ENCODE data around the gene DNAJC7.
A peak's percentile ranks its signal among the peaks of the same experiment; 100 is the strongest.

DNAJC7 gene

DNA sequence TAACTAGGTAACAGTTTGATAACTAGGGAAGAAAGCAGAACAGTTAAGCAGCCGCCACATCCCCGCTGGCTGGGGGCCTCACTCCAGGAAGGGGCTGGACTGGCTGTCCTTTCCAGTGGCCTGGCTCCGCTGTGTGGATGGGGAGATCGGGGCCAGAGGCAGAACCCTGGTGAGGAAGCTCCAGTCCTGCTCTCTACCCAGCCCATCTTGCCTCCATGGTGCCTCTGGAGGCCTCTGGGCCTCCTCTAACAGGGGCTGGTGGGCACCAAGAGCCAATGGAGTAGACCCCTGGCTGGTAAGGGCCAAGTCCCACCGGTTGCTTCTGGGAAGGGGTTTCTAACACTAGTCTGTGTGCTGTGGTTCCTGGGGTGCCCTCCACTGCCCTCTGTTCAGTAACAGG is 42.6 kb downstream of the DNAJC7 start:
- DNase-seq (ENCODE audit: low spot score): no peak

GRCh38 chr17:41974031-41974430 is 43.2 kb downstream of the DNAJC7 start:
- no peak for DNase-seq (ENCODE audit: low spot score)

GRCh38 chr17:41973408-41973811 is 43.8 kb downstream of the DNAJC7 start:
- DNase-seq (ENCODE audit: low spot score): no peak

GRCh38 chr17:41972571-41973407 is 44.5 kb downstream of the DNAJC7 start:
- DNase-seq (ENCODE audit: low spot score): no peak

DNA sequence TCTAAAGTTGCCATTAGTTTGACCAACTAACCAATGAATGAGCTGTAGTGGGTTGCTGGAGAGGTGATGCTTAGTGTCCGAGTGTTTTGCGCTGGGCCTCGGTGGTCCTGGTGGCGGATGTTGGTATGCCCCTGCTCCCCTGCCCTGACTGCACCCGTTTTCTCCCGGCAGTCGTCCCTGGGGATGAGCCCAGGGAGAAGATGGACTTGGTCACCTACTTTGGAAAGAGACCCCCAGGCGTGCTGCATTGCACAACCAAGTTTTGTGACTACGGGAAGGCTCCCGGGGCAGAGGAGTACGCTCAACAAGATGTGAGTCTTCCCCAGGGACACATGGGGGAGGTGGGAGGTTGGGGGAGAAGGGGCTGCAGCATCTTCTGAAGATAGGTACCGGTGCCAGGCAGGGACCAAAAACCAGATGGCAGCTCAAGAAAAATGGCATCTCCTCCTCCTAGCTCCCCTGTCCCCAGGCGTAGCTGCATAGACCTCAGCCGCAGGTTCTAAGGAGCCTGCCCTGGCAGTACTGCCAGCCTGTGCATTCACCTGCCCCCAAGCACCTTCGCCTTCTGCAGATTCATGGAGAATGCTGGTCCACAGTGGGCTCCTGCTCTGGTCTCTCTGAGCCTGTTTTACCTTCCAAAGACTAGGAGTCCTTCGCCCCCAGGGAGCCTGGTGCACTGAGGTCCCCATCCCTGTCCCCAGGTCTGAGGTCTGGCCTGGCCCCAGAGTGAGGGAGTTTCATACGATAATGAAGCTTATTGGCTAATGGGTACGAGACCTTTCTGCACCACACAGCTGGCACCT is 45.3 kb downstream of the DNAJC7 start:
- DNase-seq (ENCODE audit: low spot score): no peak

DNA sequence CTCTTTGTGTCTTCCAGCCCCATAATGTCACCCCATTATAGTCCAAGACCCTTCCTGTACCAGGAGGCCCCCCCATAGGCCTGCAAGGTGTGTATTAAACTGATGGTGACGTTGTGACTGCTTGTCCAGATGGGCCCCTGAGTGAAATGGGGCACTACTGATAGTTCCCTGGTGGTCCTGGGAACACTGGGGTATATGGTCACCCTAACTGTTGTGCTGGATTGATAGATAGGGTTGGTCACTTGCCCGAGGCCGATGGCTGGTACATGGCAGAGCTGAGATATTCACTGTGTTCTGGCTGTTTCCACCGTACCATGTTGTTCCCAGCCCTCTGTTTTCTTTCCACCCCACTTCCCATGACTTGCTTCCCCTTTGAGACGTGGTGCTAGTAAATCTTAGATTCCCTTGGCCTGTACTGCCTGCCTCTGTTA is 46.3 kb downstream of the DNAJC7 start:
- DNase-seq (ENCODE audit: low spot score): no peak

GRCh38 chr17:41968676-41969075 is 48.6 kb downstream of the DNAJC7 start:
- no peak for DNase-seq (ENCODE audit: low spot score)

DNA sequence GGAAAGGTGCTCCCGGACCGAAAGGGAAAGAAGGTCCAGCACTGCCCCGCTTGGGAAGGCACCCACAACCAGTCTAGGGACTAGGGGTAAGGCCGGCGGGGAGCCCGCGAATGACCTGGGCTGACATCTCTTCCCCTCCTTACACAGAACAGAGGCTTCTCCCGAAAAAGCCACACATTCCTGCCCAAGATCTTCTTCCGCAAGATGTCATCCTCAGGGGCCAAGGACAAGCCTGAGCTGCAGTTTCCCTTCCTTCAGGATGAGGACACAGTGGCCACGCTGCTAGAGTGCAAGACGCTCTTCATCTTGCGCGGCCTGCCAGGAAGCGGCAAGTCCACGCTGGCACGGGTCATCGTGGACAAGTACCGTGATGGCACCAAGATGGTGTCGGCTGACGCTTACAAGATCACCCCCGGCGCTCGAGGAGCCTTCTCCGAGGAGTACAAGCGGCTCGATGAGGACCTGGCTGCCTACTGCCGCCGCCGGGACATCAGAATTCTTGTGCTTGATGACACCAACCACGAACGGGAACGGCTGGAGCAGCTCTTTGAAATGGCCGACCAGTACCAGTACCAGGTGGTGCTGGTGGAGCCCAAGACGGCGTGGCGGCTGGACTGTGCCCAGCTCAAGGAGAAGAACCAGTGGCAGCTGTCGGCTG is 49.2 kb downstream of the DNAJC7 start:
- DNase-seq (ENCODE audit: low spot score): no peak

DNA sequence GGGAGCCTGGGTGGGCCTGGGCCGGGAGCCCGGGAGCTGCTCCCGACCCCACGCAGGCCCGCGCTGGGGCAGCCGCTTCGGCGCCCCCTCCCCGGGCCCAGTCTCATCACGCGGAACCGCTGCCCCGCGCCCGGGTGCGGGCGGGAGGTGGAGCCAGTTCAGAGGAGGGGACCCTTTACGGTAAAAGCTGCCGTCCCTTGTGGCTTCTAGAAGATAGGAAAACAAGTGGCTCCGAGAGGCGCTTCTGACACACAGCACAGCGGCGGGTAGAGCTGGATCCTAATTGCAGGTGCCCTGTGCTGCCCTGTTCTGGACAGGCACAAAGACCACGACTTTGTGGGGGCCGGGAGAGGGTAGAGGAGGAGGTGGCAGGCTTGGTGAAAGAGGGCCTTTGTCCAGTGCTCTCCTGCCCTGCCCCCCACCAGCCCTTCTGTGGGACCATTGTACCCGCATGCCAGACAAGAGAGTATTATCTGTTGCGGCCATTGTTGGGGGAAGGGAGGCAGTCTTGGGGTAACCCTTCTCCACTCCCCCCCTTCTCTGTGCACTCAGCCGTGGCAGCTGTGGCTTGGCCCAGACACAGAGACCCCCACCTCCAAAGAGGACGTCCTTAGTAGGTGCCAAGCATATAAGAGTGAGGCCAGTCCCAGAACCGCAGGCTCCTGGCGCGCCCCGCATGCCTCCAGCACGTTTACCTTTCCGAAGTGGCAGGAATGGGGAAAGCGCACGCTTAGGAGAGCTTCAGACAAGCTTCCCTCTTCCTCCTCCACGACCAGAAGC is 49.9 kb downstream of the DNAJC7 start:
- DNase-seq (ENCODE audit: low spot score): no peak

GRCh38 chr17:41966463-41967140 is 50.6 kb downstream of the DNAJC7 start, which contains the start of gene CNP:
Gene CNP (plus strand): TSS chr17:41966795. CDS start chr17:41966885, 90 bp downstream.
- peak; percentile 95 for DNase-seq (ENCODE audit: low spot score)

DNA sequence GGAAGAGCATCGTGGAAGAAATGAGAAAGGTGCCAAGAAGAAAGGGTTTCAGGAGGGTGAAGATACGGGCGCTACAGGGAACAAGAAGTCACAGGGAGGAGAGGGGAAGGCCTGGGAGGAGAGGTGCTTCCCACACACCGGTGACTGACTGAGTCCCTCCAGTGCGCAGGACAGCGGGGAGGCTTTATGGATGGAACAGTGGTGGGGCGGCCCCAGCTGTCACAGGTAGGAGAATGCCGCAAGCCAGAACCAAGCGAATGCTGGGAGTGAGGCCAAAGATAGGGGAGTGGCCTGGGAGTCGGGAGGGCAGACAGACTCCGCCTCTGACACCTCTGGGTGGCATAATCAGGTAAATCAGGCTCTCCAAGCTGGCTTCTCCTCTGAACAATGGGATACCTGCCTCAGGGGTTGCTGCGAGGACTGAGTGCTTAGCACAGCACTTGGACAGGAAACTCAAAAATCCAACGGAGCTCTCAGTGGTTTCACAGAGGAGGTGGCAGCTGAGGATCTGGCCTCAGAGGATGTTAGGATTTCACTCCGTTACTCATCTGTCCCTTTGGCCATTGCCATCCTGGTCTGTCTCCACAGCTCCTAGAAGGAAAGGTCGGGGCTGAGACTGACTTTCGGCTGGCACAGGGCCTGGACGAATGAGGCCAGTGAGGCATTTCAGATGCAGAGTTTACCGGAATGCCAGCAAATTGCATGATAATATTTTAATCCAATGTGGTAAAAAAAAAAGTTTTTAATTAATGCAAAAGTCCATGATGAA is 51.4 kb downstream of the DNAJC7 start:
- peak; percentile 79 for DNase-seq (ENCODE audit: low spot score)

DNA sequence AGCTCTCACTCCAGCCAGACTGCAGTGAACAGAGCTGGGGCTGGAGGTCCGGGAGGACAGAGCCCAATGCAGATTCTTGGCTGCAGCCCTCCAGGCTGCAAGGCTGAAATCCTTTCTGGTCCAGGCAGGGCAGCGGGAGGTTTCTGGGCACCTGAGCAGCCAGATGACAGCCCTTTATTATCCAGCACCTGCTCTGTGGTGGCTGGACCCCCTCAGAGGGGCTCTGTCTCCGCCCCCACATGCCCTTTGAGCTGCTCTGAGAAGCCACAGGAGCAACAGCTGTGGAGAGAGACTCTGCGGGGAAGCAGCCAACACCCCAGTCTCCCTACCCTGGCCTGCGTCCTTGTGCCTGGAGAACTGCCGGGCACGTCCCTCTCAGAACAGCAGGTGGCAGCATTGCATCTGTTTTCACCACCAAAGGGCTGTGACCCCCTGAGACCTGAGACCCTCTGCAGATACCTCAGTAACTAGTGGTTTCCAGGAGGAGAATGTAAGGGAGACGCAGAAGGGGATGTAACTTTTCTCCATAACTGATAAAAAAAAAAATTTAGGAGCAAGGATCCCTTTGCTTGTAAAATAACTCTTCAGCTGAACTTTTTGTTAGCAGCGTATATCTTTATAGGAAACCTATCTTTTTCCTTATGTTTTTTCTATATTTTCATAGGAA is 54.3 kb downstream of the DNAJC7 start:
- peak; percentile 91 for DNase-seq (ENCODE audit: low spot score)

GRCh38 chr17:41962111-41962510 is 55.1 kb downstream of the DNAJC7 start:
- no peak for DNase-seq (ENCODE audit: low spot score)

DNA sequence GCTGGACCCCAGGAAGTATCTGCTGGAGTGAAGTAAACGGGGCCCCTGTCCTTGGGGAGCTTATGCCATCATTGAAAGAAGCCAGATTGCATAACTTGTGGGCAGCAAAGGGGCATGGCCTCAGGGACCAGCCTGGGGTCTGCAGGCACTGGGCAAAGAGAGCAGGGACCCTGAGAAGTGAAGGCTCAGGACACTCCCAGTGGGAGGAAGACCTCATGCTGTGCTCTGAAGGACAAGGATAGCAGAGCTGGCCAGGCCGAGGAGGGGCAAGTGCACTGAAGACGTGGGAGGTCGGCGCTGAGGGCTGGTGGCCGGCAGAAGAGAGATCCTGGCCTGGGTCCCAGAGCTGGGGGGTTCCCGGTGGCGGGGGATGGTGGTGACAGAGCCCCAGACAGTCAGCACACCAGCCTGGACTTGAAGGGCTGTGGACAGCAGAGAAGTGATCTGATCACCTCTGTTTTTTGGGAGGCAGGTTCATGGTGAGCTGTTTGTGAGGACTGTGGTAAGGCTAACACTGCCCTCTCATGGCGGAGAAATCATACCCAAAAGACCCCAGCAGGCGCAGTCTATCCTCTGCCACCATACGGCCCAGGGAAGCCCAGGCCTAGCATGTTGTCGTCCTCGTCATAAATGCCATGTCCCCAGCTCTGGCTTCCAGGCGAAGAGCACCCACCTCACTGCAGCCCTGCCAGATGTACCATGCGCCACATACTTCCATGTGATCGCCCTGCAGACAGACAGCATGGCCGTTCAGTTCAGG is 57.7 kb downstream of the DNAJC7 start:
- peak; percentile 75 for DNase-seq (ENCODE audit: low spot score)

DNA sequence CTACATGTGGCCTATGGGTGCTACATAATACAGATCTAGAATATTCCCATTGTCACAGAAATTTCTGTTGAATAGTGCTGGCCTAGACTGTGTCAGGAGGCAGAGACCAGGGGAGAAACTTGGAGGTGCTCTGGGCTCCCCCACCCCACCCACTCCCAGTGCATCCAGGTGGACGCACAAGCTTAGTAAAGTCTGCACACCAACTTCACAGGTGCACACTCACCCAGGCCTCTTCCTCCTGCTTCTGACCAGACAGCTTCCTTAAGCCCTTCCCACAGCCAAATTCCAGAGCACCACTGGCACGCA is 58.3 kb downstream of the DNAJC7 start:
- DNase-seq (ENCODE audit: low spot score): no peak

DNA sequence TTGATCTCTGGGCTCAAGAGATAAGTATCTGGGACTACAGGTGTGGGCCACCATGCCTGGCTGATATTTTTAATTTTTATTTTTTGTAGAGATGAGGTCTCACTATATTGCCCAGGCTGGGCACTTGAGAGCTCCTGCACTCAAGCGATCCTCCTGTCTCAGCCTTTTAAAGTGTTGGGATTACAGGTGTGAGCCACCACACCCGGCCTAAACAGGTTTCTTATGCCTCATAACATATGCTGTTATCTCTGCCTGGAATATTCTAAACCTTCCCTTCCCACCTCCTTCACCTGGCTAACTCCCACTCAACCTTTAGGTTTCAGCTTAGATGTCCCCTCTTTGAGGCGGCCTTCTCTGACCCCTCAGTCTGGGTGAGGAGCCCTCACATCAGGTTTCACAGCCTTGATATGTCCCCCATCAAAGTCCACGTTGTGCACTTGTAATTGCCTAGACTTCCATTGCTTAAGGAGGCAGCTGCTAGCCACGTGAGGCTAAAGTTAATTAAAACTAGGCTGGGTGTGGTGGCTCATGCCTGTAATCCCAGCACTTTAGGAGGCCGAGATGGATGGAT is 59.3 kb downstream of the DNAJC7 start:
- DNase-seq (ENCODE audit: low spot score): no peak

DNA sequence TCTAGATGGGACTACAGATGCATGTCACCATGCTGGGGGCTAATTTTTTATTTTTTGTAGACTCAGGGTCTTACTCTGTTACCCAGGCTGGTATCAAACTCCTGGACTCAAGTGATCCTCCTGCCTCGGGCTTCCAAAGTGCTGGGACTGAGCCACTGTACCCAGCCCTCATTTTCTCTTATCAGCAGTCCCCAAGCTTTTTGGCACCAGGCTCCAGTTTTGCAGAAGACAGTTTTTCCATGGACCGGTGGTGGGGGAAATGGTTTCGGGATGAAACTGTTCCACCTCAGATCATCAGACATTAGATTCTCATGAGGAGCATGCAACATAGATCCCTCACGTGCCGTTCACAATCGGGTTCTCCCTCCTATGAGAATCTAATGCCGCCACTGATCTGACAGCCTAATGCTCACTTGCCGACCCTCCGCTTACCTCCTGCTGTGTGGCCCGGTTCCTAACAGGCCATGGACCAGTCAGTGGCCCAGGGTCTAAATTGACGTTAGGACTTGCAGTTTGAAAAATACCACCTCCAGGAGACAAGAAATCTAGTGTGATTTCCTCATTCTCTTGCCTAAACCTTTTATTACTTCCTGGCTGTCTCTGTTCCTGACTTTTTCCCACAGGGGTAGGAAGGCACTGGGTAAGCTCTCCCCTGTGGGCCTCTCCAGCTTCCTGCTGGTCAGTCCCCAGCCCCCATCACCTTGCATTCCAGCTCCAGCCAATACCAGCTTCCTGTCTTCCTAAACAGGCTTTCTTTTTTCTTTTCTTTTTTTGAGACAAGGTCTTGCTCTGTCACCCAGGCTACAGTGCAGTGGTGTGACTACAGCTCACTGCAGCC is 60.0 kb downstream of the DNAJC7 start:
- DNase-seq (ENCODE audit: low spot score): no peak

- no peak for DNase-seq (ENCODE audit: low spot score)
Measured at GRCh38 chr17:41956522-41956921, 60.7 kb downstream of the DNAJC7 start.

All from ecto neural progenitor cell (in vitro differentiated cells).